Hippocampal formation (tissue), 2 donors: ENCODE measurements around the gene IL1RAPL2.
"Not testable (repeated sequence)": the region's sequence is repeated elsewhere in the genome, so short reads cannot be mapped to it uniquely, and the experiment has no call there.

Experiments used
- DNase-seq, 2 donors: peaks; one replicate each; lab custom pipeline; 2025; lab: John Stamatoyannopoulos, UW

Gene IL1RAPL2

GRCh38 chrX:104670051-104670450 is 104.1 kb downstream of the IL1RAPL2 start:
- DNase-seq: no peak

GRCh38 chrX:104677517-104677916 is 111.5 kb downstream of the IL1RAPL2 start:
- DNase-seq: not testable (repeated sequence)

- DNase-seq: no peak
Measured at GRCh38 chrX:104679175-104679574, 113.2 kb downstream of the IL1RAPL2 start.

GRCh38 chrX:104681214-104681613 is 115.2 kb downstream of the IL1RAPL2 start:
- no peak for DNase-seq

GRCh38 chrX:104684077-104684476 is 118.1 kb downstream of the IL1RAPL2 start:
- no peak for DNase-seq

- DNase-seq: no peak
Measured at GRCh38 chrX:104695593-104695992, 129.6 kb downstream of the IL1RAPL2 start.

- DNase-seq: no peak
Measured at GRCh38 chrX:104696667-104697066, 130.7 kb downstream of the IL1RAPL2 start.

- no peak for DNase-seq
Measured at GRCh38 chrX:104697294-104697693, 131.3 kb downstream of the IL1RAPL2 start.

GRCh38 chrX:104707042-104707441 is 141.0 kb downstream of the IL1RAPL2 start:
- no peak for DNase-seq

GRCh38 chrX:104707572-104707971 is 141.6 kb downstream of the IL1RAPL2 start:
- no peak for DNase-seq

GRCh38 chrX:104712515-104712914 is 146.5 kb downstream of the IL1RAPL2 start:
- no peak for DNase-seq

GRCh38 chrX:104721854-104722253 is 155.9 kb downstream of the IL1RAPL2 start:
- no peak for DNase-seq

GRCh38 chrX:104728456-104728855 is 162.5 kb downstream of the IL1RAPL2 start:
- no peak for DNase-seq

- DNase-seq: no peak
Measured at GRCh38 chrX:104742355-104742754, 176.4 kb downstream of the IL1RAPL2 start.

GRCh38 chrX:104745152-104745551 is 179.2 kb downstream of the IL1RAPL2 start:
- no peak for DNase-seq

GRCh38 chrX:104749951-104750610 is 184.1 kb downstream of the IL1RAPL2 start:
- DNase-seq: peak in 1 of 2 donors; percentile 11

GRCh38 chrX:104762641-104763040 is 196.6 kb downstream of the IL1RAPL2 start:
- DNase-seq: no peak

- no peak for DNase-seq
Measured at GRCh38 chrX:104789784-104790183, 223.8 kb downstream of the IL1RAPL2 start.

- no peak for DNase-seq
Measured at GRCh38 chrX:104795804-104796203, 229.8 kb downstream of the IL1RAPL2 start.

- no peak for DNase-seq
Measured at GRCh38 chrX:104803219-104803618, 237.2 kb downstream of the IL1RAPL2 start.

GRCh38 chrX:104806346-104806745 is 240.3 kb downstream of the IL1RAPL2 start:
- no peak for DNase-seq

- DNase-seq: no peak
Measured at GRCh38 chrX:104833401-104833800, 267.4 kb downstream of the IL1RAPL2 start.

- DNase-seq: no peak
Measured at GRCh38 chrX:104842646-104843045, 276.6 kb downstream of the IL1RAPL2 start.

GRCh38 chrX:104852241-104852640 is 286.2 kb downstream of the IL1RAPL2 start:
- DNase-seq: no peak
